GF-D8 (cell line): ENCODE data around the gene ZFAND3.
"Not testable (repeated sequence)": the region's sequence is repeated elsewhere in the genome, so short reads cannot be mapped to it uniquely, and the experiment has no call there.

Source experiments
- DNase-seq: peaks from one replicate; lab custom pipeline; 2025; lab: John Stamatoyannopoulos, UW

The ZFAND3 gene

GRCh38 chr6:37865504-37865903, 46.0 kb downstream of the ZFAND3 start:
- no peak for DNase-seq

- DNase-seq: no peak
Observed at GRCh38 chr6:37866590-37867507, 47.3 kb downstream of the ZFAND3 start.

GRCh38 chr6:37867756-37868446, 48.4 kb downstream of the ZFAND3 start:
- no peak for DNase-seq

- DNase-seq: no peak
Observed at GRCh38 chr6:37868447-37868825, 48.9 kb downstream of the ZFAND3 start.

GRCh38 chr6:37871616-37872372, 52.3 kb downstream of the ZFAND3 start:
- no peak for DNase-seq

- DNase-seq: no peak
Observed at GRCh38 chr6:37872373-37872745, 52.8 kb downstream of the ZFAND3 start.

GRCh38 chr6:37874726-37875125, 55.2 kb downstream of the ZFAND3 start:
- DNase-seq: no peak

GRCh38 chr6:37875561-37876309, 56.2 kb downstream of the ZFAND3 start:
- no peak for DNase-seq

GRCh38 chr6:37876843-37877242, 57.3 kb downstream of the ZFAND3 start:
- DNase-seq: no peak

GRCh38 chr6:37877373-37878149, 58.0 kb downstream of the ZFAND3 start:
- no peak for DNase-seq

GRCh38 chr6:37878150-37878710, 58.7 kb downstream of the ZFAND3 start:
- no peak for DNase-seq

- not testable (repeated sequence) for DNase-seq
Observed at GRCh38 chr6:37880602-37881001, 61.1 kb downstream of the ZFAND3 start.

- DNase-seq: no peak
Observed at GRCh38 chr6:37882292-37882691, 62.8 kb downstream of the ZFAND3 start.

- no peak for DNase-seq
Observed at GRCh38 chr6:37882724-37883413, 63.3 kb downstream of the ZFAND3 start.

GRCh38 chr6:37884548-37884947, 65.0 kb downstream of the ZFAND3 start:
- no peak for DNase-seq

- no peak for DNase-seq
Observed at GRCh38 chr6:37889051-37889450, 69.5 kb downstream of the ZFAND3 start.

GRCh38 chr6:37889486-37889885, 70.0 kb downstream of the ZFAND3 start:
- no peak for DNase-seq

- no peak for DNase-seq
Observed at GRCh38 chr6:37891072-37891471, 71.5 kb downstream of the ZFAND3 start.

GRCh38 chr6:37893257-37893656, 73.7 kb downstream of the ZFAND3 start:
- no peak for DNase-seq

GRCh38 chr6:37893734-37894133, 74.2 kb downstream of the ZFAND3 start:
- DNase-seq: not testable (repeated sequence)
